Natural killer cell (primary cell): Measurements from ENCODE around the gene ZNF497. TPM values are rescaled to one million over a fixed set of nuclear protein-coding genes. Genes with fewer than 3 reads are reported as not detected.

Source experiments
- ATAC-seq, 3 donors: fragments of 150-1000 bp in 2 of 3; fragments of 200-7000 bp in 1 of 3; cut with Tn5 transposase; 1 replicate in 1 of 3; 2 replicates in 2 of 3; pipeline ENCODE4 v1.10.0; 2021; ENCODE audit warnings: mild to moderate bottlenecking in 2 of 3, moderate library complexity in 2 of 3
- DNase-seq, 2 donors: peaks; one replicate each; pipeline versions ENCODE4 v3.0.0 to v3.0.0-alpha.2; 2013 to 2021; ENCODE audit warnings: mixed read lengths in 1 of 2
- H3K27ac ChIP-seq: one replicate; pipeline ENCODE4 v1.5.1; 2013; ENCODE audit warnings: mild to moderate bottlenecking, low read length
- H3K27me3 ChIP-seq: one replicate; pipeline ENCODE4 v1.6.1; 2013; ENCODE audit warnings: low read length; ENCODE audit not compliant: control insufficient read depth, insufficient read depth
- H3K36me3 ChIP-seq: one replicate; pipeline ENCODE4 v1.6.1; 2013; ENCODE audit warnings: low read length; ENCODE audit not compliant: control insufficient read depth, insufficient read depth
- H3K4me1 ChIP-seq: one replicate; pipeline ENCODE4 v1.6.1; 2013; ENCODE audit warnings: low read length; ENCODE audit not compliant: control insufficient read depth, insufficient read depth
- H3K4me3 ChIP-seq: one replicate; pipeline ENCODE4 v1.5.1; 2013; ENCODE audit warnings: low read length
- H3K9me3 ChIP-seq: one replicate; pipeline ENCODE4 v1.6.1; 2013; ENCODE audit warnings: low read length; ENCODE audit not compliant: control insufficient read depth, insufficient read depth
- H3K27ac Mint-ChIP-seq, 2 donors: one replicate each; pipeline ENCODE4 v1.8.0; 2022; ENCODE audit warnings: mild to moderate bottlenecking in 2 of 2, mixed read lengths in 2 of 2, moderate library complexity in 1 of 2
- H3K27me3 Mint-ChIP-seq, 2 donors: one replicate each; pipeline ENCODE4 v1.8.0; 2022; ENCODE audit warnings: low read depth in 2 of 2, mixed read lengths in 2 of 2
- H3K36me3 Mint-ChIP-seq: one replicate; pipeline ENCODE4 v1.8.0; 2022; ENCODE audit warnings: mixed read lengths
- H3K4me1 Mint-ChIP-seq, 2 donors: one replicate each; pipeline ENCODE4 v1.8.0; 2022; ENCODE audit warnings: mixed read lengths in 2 of 2
- H3K4me3 Mint-ChIP-seq: one replicate; pipeline ENCODE4 v1.8.0; 2022; ENCODE audit warnings: mild to moderate bottlenecking, moderate library complexity, mixed read lengths
- H3K9me3 Mint-ChIP-seq, 2 donors: one replicate each; pipeline ENCODE4 v1.8.0; 2022; ENCODE audit warnings: mixed read lengths in 2 of 2
- WGBS: methylation state at CpG from one replicate; pipeline ENCODE4 v1.1.7; 2013; ENCODE audit warnings: missing lambda C conversion rate; ENCODE audit not compliant: insufficient coverage; 5-methylcytosine and 5-hydroxymethylcytosine counted together
- intact Hi-C: fragments of 100-400 bp; cut with micrococcal nuclease; formaldehyde crosslinking; loops from one replicate; pipeline ENCODE4 v1.14.2; 2022
- total RNA-seq, 4 donors: library from RNA; stranded (reverse); fragments of 120-200 nt in 1 of 4; gene quantifications; one replicate each; pipeline versions ENCODE4 v1.2.3 to v1.2.4, GENCODE V29; 2013 to 2022
- TF ChIP-seq, protein P1 (sequence below): fragments of 200-600 bp; IDR thresholded peaks from one replicate; pipeline ENCODE4 v1.8.0; 2022; ENCODE audit warnings: antibody characterized with exemption

Gene ZNF497
- total RNA-seq, 3 donors from 2014 or later (not counting 1 experiment from before 2014, with no cell fraction given), result 0.40 to 0.61 (median 0.60) TPM

DNA sequence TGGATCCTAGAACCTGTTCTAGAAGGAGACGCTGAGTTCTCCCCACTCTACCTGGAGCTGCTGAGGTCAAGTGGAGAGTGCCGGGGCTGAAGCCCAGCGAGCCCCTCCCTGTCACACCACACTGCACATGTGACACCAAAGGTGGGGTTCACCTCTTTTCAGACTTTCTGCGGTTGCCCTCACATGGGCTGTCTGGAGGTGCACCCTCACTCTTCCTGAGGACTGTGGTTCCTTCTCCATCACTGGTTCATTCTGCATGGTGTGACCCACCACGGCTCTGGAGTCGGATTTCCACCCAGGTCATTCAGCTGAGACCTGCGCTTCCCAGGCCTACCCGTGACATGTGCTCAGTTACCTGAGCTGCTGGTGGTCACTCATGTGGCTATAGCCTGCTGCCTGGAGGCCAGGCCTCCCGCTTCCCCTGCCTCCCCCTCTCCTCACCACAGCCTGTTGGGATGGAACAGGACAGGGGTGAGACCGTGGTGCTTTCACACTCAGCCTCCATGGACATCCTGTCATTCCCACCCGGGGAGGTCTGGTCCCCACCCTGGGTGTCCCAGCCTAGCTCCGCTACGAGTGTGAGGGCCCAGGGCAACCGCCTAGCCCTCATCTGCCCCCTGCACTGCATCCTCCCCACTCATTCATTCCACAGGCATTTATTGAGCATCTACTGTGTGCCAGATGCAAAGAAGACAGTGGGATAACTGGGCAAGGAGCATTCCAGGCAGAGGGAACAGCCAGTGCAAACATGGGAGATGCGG lies 8.7 kb downstream of the ZNF497 start:
- no peak overlapping the region for H3K27ac Mint-ChIP-seq
- no peak for ATAC-seq
- no peaks in the 10 kb centered on the region for H3K27me3 ChIP-seq
- no peak for DNase-seq
- no peak overlapping the region for H3K4me3 ChIP-seq
- no peaks in the 10 kb centered on the region for H3K9me3 ChIP-seq
- no peaks in the 10 kb centered on the region for H3K36me3 ChIP-seq
- 96% methylated on average over 15 of the region's 15 CpGs for WGBS
- H3K4me3 Mint-ChIP-seq, result no peak overlapping the region
- intact Hi-C loops, result no loop called here
- no peaks in the 10 kb centered on the region for H3K36me3 Mint-ChIP-seq
- peaks cover 0 to 12% of the 10 kb centered on the region in 2 donors for H3K27me3 Mint-ChIP-seq
- no peak overlapping the region for H3K27ac ChIP-seq
- H3K4me1 Mint-ChIP-seq, result peaks cover 0 to 14% of the 10 kb centered on the region in 2 donors
- no peaks in the 10 kb centered on the region for H3K9me3 Mint-ChIP-seq
- TF ChIP-seq, protein P1, sequence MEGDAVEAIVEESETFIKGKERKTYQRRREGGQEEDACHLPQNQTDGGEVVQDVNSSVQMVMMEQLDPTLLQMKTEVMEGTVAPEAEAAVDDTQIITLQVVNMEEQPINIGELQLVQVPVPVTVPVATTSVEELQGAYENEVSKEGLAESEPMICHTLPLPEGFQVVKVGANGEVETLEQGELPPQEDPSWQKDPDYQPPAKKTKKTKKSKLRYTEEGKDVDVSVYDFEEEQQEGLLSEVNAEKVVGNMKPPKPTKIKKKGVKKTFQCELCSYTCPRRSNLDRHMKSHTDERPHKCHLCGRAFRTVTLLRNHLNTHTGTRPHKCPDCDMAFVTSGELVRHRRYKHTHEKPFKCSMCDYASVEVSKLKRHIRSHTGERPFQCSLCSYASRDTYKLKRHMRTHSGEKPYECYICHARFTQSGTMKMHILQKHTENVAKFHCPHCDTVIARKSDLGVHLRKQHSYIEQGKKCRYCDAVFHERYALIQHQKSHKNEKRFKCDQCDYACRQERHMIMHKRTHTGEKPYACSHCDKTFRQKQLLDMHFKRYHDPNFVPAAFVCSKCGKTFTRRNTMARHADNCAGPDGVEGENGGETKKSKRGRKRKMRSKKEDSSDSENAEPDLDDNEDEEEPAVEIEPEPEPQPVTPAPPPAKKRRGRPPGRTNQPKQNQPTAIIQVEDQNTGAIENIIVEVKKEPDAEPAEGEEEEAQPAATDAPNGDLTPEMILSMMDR, result no peak
- H3K4me1 ChIP-seq, result peaks cover 25% of the 10 kb centered on the region

DNA sequence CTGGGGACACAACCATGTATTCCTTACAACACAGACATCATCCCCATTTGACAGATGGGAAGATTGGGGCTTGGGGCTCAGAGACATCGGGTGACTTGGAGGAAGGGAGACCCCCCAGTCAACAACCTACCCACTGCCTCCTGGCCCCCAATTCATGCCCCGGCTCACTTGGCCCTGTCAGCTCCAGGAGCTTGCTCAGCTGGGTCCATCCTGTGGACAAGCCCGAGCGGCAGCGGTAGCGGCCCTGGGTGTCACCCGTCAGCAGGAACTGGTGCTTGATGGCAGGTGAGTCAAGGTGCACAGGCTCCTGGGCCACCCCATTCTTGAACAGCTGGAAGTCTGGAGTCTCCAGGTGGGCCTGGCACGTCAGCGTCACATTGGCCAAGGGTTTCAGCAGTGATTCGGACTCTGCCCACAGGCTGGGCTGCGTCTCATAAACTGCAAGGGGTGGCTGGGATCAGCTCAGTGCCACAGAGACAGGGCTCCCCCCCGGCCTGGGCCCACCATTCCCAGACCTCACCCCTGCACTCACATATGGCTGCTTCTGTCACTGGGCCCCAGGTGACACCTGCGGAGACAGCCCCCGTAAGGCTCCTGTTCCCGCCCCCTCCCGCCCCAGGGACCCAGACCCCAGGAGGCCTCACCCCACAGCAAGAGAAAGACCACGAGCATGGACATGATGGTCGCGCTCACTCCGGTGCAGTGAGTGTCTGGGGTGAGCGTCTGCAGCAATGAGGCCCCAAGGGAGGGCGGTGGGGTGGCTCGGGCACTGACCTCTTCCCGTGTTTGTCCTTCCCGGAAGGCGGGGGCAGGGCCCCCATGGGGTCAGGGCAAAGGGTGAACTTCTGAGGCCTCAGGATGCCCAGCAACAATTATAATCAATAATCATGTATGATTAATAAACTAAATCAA lies 9.5 kb downstream of the ZNF497 start, which contains the start of gene A1BG:
Gene A1BG (minus strand): TSS at position 733 of the 912 bp plus-strand sequence. CDS start 55 bp downstream, at position 678.
- WGBS, result 92% methylated on average over 26 of the region's 26 CpGs
- Histone ChIP-seq H3K4me3 (no peak within 1 kb of the TSS), H3K4me1 (peaks cover 27% of the 10 kb centered on the region), H3K9me3 (no peaks in the 10 kb centered on the region), H3K27me3 (no peaks in the 10 kb centered on the region), H3K27ac (no peak within 1 kb of the TSS), H3K36me3 (no peaks in the 10 kb centered on the region)
- peaks cover 0 to 11% of the 10 kb centered on the region in 2 donors for H3K4me1 Mint-ChIP-seq
- no peaks in the 10 kb centered on the region for H3K36me3 Mint-ChIP-seq
- DNase-seq, result no peak
- H3K9me3 Mint-ChIP-seq, result no peaks in the 10 kb centered on the region
- peaks cover 0 to 12% of the 10 kb centered on the region in 2 donors for H3K27me3 Mint-ChIP-seq
- ATAC-seq, result no peak
- H3K4me3 Mint-ChIP-seq, result no peak within 1 kb of the TSS
- TF ChIP-seq, protein P1, result no peak
- no peak within 1 kb of the TSS for H3K27ac Mint-ChIP-seq
- intact Hi-C loops, result no loop called here

DNA sequence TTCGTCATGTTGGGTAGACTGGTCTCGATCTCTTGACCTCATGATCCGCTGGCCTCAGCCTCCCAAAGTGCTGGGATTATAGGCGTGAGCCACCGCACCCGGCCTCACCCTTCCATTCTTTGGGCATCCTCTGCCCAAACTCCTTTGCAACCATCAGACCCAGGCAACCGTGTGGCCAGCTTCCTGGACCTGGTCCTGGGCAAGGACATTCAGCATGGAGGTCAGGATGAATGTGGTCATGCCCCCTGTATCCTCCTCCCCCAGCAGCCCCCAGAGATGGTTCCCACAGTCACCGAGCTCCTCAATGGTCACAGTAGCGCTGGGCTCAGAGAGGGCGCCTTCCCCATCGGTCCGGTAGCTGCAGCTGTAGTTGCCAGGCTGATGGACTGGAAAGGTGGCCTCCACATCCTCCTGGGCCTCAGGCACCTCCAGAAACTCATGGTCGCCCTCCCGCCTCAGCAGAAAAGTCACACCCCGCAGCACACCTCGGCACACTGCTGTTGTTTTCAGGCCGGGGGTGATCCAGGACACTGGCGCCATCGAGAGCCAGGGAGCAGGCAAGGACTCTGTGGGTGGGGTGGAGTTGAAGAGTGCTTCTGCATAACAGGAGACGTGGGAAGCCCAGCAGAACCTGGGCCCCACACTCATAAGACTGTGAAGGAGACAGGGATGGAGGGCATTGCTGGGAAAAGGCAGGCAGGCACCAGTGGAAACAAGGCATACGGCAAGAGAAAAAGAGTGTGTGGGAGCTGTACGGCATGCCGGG lies 10.4 kb downstream of the ZNF497 start:
- WGBS, result 90% methylated on average over 20 of the region's 23 CpGs
- intact Hi-C loops, result no loop called here
- no peaks in the 10 kb centered on the region for H3K27me3 ChIP-seq
- peaks cover 28% of the 10 kb centered on the region for H3K4me1 ChIP-seq
- Mint-ChIP-seq H3K4me3 (no peak overlapping the region), H3K36me3 (no peaks in the 10 kb centered on the region), H3K27ac (no peak overlapping the region), H3K4me1 (peaks cover 0 to 11% of the 10 kb centered on the region in 2 donors), H3K27me3 (peaks cover 0 to 15% of the 10 kb centered on the region in 2 donors), H3K9me3 (no peaks in the 10 kb centered on the region)
- no peak overlapping the region for H3K4me3 ChIP-seq
- ATAC-seq (no peak), DNase-seq (no peak)
- no peaks in the 10 kb centered on the region for H3K36me3 ChIP-seq
- TF ChIP-seq, protein P1, result no peak
- no peaks in the 10 kb centered on the region for H3K9me3 ChIP-seq
- no peak overlapping the region for H3K27ac ChIP-seq
